Activated naive CD4-positive, alpha-beta T cell treated with anti-CD3 and anti-CD28 coated beads, Interleukin-2, amount 50 U/mL, for 16 hours (primary cell): Measurements from ENCODE around the gene BCR.
"Not testable (repeated sequence)": the region's sequence is repeated elsewhere in the genome, so short reads cannot be mapped to it uniquely, and the experiment has no call there.

Source experiments
- DNase-seq: peaks from one replicate; pipeline ENCODE4 v3.0.0-alpha.2; 2020

BCR gene

GRCh38 chr22:23323960-23324688, 143.8 kb downstream of the BCR start:
- DNase-seq = not testable (repeated sequence)

GRCh38 chr22:23325183-23325582, 144.9 kb downstream of the BCR start:
- no peak for DNase-seq

- not testable (repeated sequence) for DNase-seq
Measured at GRCh38 chr22:23333822-23334221, 153.5 kb downstream of the BCR start.

GRCh38 chr22:23337672-23338071, 157.4 kb downstream of the BCR start:
- not testable (repeated sequence) for DNase-seq

- not testable (repeated sequence) for DNase-seq
Measured at GRCh38 chr22:23341942-23342695, 161.8 kb downstream of the BCR start.

- no peak for DNase-seq
Measured at GRCh38 chr22:23351321-23351720, 171.0 kb downstream of the BCR start.

- no peak for DNase-seq
Measured at GRCh38 chr22:23353004-23353403, 172.7 kb downstream of the BCR start.

GRCh38 chr22:23353696-23354095, 173.4 kb downstream of the BCR start:
- DNase-seq = no peak

- DNase-seq = no peak
Measured at GRCh38 chr22:23356094-23356493, 175.8 kb downstream of the BCR start.

GRCh38 chr22:23357053-23357452, 176.7 kb downstream of the BCR start:
- DNase-seq = no peak

- no peak for DNase-seq
Measured at GRCh38 chr22:23359583-23360123, 179.3 kb downstream of the BCR start.

- DNase-seq = no peak
Measured at GRCh38 chr22:23361676-23362075, 181.4 kb downstream of the BCR start.

GRCh38 chr22:23363683-23364082, 183.4 kb downstream of the BCR start:
- DNase-seq = no peak

GRCh38 chr22:23364389-23364788, 184.1 kb downstream of the BCR start:
- DNase-seq = no peak

- no peak for DNase-seq
Measured at GRCh38 chr22:23365524-23365923, 185.2 kb downstream of the BCR start.

GRCh38 chr22:23365961-23366360, 185.7 kb downstream of the BCR start:
- no peak for DNase-seq

GRCh38 chr22:23367196-23367595, 186.9 kb downstream of the BCR start:
- not testable (repeated sequence) for DNase-seq
